Smooth muscle cell of the brain vasculature (primary cell): ENCODE results near the gene GRK1.

Source experiments
- DNase-seq: peaks from one replicate; pipeline ENCODE4 v3.0.0-alpha.2; 2012; ENCODE audit warnings: low read depth, low spot score

The GRK1 gene

DNA sequence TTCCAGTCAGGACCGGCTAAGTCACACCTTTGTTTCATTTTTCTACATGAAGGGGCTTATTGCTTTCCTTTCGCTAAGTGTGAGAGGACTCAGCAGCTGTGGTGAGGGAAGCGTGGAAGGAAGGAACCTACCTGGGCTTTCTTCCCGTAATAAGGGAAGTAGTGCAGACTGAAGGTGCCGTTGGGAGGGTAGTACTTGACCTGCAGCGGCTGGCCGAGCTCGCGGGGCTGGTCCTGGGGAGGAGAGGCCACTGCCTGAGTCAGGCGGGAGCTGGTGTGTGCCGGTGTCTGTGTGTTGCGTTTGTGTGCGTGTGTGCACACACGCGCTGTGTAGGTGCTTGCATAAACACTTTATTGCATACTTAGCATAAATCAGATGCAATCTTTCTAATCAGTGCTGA, 16.7 kb upstream of the GRK1 start:
- no peak for DNase-seq

DNA sequence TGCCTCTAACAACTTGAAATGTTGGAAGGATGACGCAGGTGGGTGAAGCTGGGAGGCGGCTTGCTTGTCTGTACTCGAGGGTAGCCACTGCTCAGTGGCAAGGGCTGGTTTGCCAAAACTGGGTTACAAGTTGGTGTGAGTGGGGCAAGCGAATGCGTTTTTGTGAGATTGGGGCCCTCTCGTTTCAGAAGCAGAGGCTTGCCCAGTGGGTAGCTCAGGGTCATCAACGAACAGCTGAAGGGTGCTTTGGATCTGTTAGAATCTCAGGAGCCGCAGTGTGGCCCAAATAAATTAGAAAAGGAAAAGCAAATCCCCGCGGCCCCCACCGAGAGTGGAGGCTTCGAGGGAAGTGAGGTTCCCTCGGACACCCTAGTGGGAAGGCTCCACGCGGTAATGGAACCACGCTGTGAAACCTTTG, 16.3 kb upstream of the GRK1 start:
- DNase-seq, result no peak

DNA sequence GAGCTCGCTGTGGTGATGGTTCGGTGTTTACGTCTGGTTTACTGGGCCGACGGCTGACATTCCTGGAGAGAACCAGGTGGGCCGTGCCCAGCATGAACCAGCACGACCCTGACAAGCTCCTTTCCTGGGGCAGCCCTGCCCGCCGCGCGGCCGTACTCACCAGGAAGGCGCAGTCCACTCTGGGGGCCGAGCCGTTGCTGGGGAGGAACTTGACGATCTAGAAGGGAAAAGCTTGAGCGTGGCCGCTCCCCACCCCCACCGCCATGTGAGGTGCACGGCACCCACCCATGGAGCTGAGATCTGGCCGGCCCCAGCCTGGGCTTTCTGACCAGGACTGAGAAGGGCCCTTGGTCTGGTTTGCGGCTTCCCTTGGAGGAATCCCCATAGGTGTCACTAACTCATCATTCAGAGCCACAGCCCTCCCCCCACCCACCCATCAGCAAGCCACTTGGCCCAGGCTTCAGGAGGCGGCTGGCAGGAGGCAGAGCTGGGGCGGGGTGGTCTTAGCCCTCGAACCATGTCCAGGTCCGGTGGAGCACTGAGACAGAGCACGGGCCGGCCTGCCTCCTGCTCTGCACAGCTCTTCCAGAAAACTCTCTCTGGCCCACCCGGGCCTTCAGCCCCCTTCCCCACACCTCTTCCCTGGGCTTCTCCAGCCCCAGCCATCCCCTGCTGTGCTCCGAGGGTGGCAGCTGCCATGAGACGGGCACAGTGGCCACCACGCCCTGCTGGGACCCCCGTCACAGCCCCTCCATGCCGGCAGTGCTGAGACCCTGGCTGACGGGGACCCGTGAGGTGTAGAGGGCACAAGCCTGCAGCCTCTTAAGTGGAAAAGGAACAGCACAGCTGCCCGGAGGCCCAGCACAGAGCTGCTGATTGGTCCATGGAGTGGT, 15.3 kb upstream of the GRK1 start:
- DNase-seq, result no peak

DNA sequence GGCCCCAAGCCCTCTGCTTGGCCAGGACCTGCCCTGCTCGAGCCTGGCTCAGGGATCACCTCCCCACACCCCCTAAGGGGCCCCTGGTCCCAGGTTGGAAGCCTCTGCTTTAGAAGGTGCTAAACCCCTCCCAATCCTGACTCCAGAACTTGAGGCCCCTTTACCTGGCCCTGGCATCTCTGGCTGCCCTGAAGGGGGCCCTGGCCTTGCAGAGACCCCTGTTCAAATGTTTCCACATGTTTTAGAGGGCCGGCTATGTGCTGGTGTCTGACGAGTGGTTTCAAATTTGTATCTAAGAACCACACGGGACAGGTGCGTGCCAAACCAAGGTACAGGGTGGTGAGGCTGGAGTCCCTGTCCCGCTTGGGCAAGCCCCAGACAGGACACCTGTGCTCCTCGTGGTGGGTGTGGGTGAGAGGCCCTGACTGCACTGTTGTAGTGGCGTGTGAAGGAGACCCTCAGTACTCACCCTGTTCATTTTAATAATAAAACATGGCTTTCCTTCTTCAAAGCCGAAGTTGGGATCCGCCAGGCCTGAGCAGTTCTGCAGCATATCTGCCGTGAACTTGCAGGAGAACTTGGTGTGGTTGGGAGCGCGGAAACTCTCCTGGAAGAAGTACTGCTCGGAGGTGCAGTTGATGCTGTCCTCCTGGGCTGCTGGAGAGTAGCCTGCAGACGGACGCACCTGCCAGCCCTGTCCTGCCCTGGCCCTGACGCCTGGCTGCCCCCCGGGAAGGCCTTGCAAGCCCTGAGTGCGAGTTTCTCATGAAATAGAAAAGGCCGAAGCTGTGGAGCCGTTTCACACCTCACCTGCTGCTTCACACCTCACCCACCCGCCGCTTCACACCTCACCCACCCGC, 14.4 kb upstream of the GRK1 start:
- no peak for DNase-seq

DNA sequence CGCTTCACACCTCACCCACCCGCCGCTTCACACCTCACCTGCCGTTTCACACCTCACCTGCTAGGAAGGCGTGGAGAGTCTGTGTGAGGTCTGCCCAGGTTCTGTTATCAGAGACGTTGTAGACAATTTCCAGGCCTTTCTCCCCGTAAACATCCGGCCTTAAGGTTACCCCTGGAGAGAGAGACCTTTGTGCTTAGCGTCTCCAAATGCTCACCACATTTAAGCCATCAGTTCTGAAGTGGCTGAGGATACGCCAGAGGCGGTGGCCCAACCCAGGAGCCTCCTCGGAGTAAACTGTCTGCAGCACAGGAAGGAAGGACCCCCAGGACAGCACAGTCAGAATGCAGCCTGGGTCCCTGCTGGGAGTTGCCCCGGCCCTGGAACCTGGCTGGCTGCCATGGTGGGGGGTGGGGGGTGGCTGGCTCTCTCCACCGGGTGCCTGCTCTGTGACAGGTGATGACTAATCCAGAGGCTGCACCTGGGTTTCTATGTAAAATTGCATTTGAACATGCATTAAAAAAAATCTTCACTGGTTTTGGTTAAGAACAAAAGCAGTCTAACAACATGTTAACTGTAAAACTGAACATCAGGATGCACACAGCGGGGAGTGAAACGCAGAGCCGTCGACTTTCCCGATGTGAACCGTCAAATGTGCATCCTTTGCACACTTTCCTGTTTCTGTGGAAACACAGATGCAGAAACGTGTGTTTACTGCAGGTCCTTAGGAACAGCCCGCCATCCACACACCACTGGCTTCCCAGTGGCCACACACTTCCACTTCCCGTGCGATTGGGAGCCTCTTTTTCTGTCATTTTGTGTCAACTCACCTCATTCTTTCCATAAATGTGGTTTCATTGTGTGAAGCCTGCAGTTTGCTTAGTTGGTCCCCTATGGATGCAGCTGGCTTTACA, 13.5 kb upstream of the GRK1 start:
- no peak for DNase-seq

- no peak for DNase-seq
Measured at GRCh38 chr13:113654175-113654560, 12.9 kb upstream of the GRK1 start.

DNA sequence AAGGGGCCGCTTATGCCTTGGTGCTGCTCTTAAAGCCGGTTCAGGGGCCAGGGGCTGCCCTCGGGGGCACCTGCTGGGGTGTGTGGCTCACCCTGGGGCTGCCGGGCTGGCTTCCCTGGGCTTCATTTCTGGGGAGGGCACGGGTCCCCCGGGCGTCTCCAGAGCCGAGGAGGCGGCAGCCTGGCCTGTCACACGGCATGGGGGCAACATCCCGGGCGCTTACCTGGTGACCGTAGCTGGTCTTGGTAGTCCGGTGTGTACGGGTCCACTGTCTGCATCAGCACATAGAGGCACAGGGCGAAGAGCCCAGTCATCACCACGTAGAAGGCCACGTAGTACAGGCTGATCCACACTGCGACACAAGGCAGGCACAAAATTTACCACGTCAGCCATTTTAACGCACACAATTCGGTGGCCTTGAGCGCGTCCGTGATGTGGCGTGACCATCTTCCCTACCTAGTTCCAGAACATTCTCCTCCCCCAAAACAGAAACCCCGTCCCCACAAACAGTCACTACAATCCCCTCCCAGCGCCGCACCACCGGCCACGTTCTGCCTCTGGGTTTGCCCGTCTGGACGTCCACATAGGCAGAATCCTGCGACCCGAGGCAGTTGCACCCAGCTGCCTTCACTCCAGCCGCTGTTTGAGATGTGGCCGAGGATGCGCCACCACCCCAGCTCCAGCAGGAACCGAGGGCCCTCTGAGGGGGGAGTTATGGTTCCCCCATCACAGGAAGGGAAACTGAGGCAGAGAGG, 12.3 kb upstream of the GRK1 start:
- DNase-seq, result no peak

- DNase-seq, result no peak
Measured at GRCh38 chr13:113655346-113656002, 11.5 kb upstream of the GRK1 start.

- no peak for DNase-seq
Measured at GRCh38 chr13:113656003-113656588, 10.9 kb upstream of the GRK1 start.

DNA sequence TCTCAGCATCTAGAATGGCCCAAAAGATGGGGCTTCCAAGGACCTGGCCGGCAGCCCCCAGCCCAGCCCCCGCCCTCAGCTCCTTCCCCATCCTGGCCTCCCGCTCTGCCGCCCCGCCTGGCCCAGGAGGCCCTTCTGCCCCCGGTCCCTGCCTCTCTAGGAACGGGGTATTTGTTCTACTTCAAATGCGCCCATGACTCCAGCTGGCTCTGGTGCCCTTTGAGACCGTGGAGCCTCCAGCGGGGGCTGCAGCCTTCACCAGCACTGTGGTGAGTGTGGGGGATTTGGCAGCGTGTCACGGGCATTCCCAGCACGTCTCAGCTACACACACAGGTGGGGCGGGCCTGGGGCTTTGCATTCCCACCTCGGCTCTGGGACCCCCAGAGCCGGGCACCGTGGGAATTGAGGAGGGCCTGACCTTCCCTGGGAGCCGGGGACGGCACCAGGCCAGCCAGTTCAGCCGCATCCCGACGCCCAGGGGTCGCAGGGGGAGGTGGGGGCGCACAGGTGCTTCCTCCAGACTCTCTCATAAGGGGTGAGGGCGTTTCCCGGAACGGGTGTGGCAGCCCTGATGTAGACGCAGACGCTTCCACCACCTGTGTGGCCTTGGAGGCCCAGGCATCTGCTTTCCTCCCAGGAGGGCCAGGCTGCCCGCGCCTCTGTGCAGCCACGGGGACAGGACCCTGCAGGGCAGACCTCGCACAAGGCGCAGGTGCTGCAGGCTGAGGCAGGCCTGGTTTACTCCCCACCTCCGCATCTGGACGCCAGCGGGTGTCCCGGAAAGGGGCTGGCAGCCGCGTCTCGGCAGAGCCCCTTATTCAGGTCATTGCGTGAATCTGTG, 10.0 kb upstream of the GRK1 start:
- no peak for DNase-seq

- DNase-seq, result no peak
Measured at GRCh38 chr13:113657851-113658741, 8.9 kb upstream of the GRK1 start, which contains the start of gene ATP4B. ATP4B (minus strand) TSS chr13:113658198; CDS start chr13:113658144, 54 bp downstream.

DNA sequence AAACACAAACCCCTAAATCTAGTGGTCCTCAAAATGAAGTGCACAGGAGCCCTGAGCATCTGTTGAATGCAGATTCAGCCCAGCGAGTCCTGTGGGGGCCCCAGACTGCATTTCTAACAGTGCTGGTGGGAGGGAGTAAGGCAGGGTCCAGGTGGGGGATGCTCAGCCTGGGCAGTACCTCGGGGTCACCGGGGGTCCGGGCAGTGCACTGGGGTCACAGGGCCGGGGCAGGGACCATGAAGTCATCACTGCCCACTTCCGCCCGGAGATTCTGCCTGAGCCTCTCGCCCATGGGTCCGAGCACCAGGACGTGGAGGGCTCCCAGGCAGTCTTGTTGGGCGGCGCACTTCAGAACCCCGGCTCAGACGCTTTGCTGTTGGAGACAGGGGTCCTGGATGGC, 8.2 kb upstream of the GRK1 start:
- DNase-seq, result no peak

- DNase-seq, result no peak
Measured at GRCh38 chr13:113659337-113659736, 7.7 kb upstream of the GRK1 start.

- no peak for DNase-seq
Measured at GRCh38 chr13:113660066-113660465, 7.0 kb upstream of the GRK1 start.

GRCh38 chr13:113661509-113661908, 5.5 kb upstream of the GRK1 start:
- no peak for DNase-seq

DNA sequence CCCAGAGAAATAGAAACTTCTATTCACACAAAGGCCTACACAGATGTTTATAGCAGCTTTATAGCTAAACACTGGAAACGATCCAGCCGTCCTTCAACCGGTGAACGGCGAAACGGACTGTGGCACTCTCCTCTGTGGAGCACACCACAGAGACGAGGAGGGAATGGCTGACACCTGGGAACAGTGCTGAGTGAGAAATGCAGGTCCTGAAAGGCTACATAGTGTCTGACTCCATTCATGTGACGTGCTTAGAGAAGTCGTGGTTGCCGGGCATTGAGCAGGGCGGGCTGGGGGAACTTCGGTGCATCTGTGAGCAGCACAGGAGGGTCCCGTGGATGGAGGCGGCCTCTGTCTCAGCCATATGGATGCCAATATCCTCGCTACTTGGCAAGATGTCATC, 3.1 kb upstream of the GRK1 start:
- no peak for DNase-seq

GRCh38 chr13:113664751-113665596, 2.0 kb upstream of the GRK1 start:
- no peak for DNase-seq
